ENCODE data around the gene GPR75. TPM values are rescaled to one million over a fixed set of nuclear protein-coding genes. Genes with fewer than 3 reads are reported as not detected.

GPR75 gene
- total RNA-seq = 1 to 10 TPM; 2.9 to 3.3 TPM

- DNase-seq (no peak), ATAC-seq (ENCODE audit: low read depth) (no peak)
- Mint-ChIP-seq H3K27ac (no peak within 1 kb of the TSS), H3K36me3 (peaks cover 6% of the 10 kb centered on the region), H3K4me1 (no peaks in the 10 kb centered on the region), H3K4me3 (no peak within 1 kb of the TSS), H3K27me3 (no peaks in the 10 kb centered on the region), H3K9me3 (no peaks in the 10 kb centered on the region)
- POLR2A ChIA-PET = no interaction called here
Measured at GRCh38 chr2:53859206-53860181, at the start of gene GPR75. TSS of gene GPR75 (minus strand) at chr2:53859967. CDS start at chr2:53854756, 5,211 bp downstream.

- no peak overlapping the region for H3K27ac Mint-ChIP-seq
- POLR2A ChIA-PET = no interaction called here
- no peaks in the 10 kb centered on the region for H3K4me1 Mint-ChIP-seq
- ATAC-seq (ENCODE audit: low read depth) = no peak
- H3K36me3 Mint-ChIP-seq = peaks cover 30% of the 10 kb centered on the region
- no peaks in the 10 kb centered on the region for H3K27me3 Mint-ChIP-seq
- no peak overlapping the region for H3K4me3 Mint-ChIP-seq
- DNase-seq = no peak
- no peaks in the 10 kb centered on the region for H3K9me3 Mint-ChIP-seq
Measured at GRCh38 chr2:53907582-53907981, 47.8 kb upstream of the GPR75 start.

- Mint-ChIP-seq H3K9me3 (no peaks in the 10 kb centered on the region), H3K36me3 (peaks cover 32% of the 10 kb centered on the region), H3K4me3 (no peak overlapping the region), H3K27me3 (no peaks in the 10 kb centered on the region), H3K27ac (no peak overlapping the region), H3K4me1 (no peaks in the 10 kb centered on the region)
- no peak for ATAC-seq (ENCODE audit: low read depth)
- no peak for DNase-seq
- POLR2A ChIA-PET = no interaction called here
Measured at GRCh38 chr2:53905396-53905795, 45.6 kb upstream of the GPR75 start.

- ATAC-seq (ENCODE audit: low read depth) (no peak), DNase-seq (no peak)
- Mint-ChIP-seq H3K9me3 (no peaks in the 10 kb centered on the region), H3K4me1 (no peaks in the 10 kb centered on the region), H3K27me3 (no peaks in the 10 kb centered on the region), H3K4me3 (no peak overlapping the region), H3K27ac (no peak overlapping the region), H3K36me3 (peaks cover 31% of the 10 kb centered on the region)
- POLR2A ChIA-PET = no interaction called here
Measured at GRCh38 chr2:53903011-53903410, 43.2 kb upstream of the GPR75 start.

GRCh38 chr2:53901192-53901591 lies 41.4 kb upstream of the GPR75 start:
- H3K36me3 Mint-ChIP-seq = peaks cover 33% of the 10 kb centered on the region
- POLR2A ChIA-PET = no interaction called here
- H3K4me3 Mint-ChIP-seq = no peak overlapping the region
- H3K4me1 Mint-ChIP-seq = no peaks in the 10 kb centered on the region
- no peak for ATAC-seq (ENCODE audit: low read depth)
- no peaks in the 10 kb centered on the region for H3K27me3 Mint-ChIP-seq
- no peaks in the 10 kb centered on the region for H3K9me3 Mint-ChIP-seq
- no peak overlapping the region for H3K27ac Mint-ChIP-seq
- DNase-seq = no peak

GRCh38 chr2:53896864-53897263 lies 37.1 kb upstream of the GPR75 start:
- Mint-ChIP-seq H3K4me1 (no peaks in the 10 kb centered on the region), H3K27me3 (no peaks in the 10 kb centered on the region), H3K27ac (no peak overlapping the region), H3K4me3 (no peak overlapping the region), H3K9me3 (no peaks in the 10 kb centered on the region), H3K36me3 (peaks cover 42% of the 10 kb centered on the region)
- no peak for ATAC-seq (ENCODE audit: low read depth)
- DNase-seq = no peak
- POLR2A ChIA-PET = no interaction called here

- ATAC-seq (ENCODE audit: low read depth) (no peak), DNase-seq (no peak)
- no peak overlapping the region for H3K4me3 Mint-ChIP-seq
- H3K36me3 Mint-ChIP-seq = peaks cover 56% of the 10 kb centered on the region
- no peaks in the 10 kb centered on the region for H3K9me3 Mint-ChIP-seq
- no peak overlapping the region for H3K27ac Mint-ChIP-seq
- peaks cover 3% of the 10 kb centered on the region for H3K4me1 Mint-ChIP-seq
- H3K27me3 Mint-ChIP-seq = no peaks in the 10 kb centered on the region
- POLR2A ChIA-PET = no interaction called here
Measured at GRCh38 chr2:53886406-53887280, 26.9 kb upstream of the GPR75 start.

- ATAC-seq (ENCODE audit: low read depth) (no peak), DNase-seq (no peak)
- Mint-ChIP-seq H3K27ac (no peak overlapping the region), H3K9me3 (no peaks in the 10 kb centered on the region), H3K4me3 (no peak overlapping the region), H3K4me1 (peaks cover 3% of the 10 kb centered on the region), H3K36me3 (peaks cover 58% of the 10 kb centered on the region), H3K27me3 (no peaks in the 10 kb centered on the region)
- POLR2A ChIA-PET = no interaction called here
Measured at GRCh38 chr2:53884883-53885282, 25.1 kb upstream of the GPR75 start.

GRCh38 chr2:53881986-53882385 lies 22.2 kb upstream of the GPR75 start:
- Mint-ChIP-seq H3K27ac (no peak overlapping the region), H3K27me3 (no peaks in the 10 kb centered on the region), H3K36me3 (peaks cover 39% of the 10 kb centered on the region), H3K9me3 (no peaks in the 10 kb centered on the region), H3K4me1 (peaks cover 3% of the 10 kb centered on the region), H3K4me3 (no peak overlapping the region)
- DNase-seq (no peak), ATAC-seq (ENCODE audit: low read depth) (no peak)
- POLR2A ChIA-PET = no interaction called here

GRCh38 chr2:53881360-53881759 lies 21.6 kb upstream of the GPR75 start:
- DNase-seq (no peak), ATAC-seq (ENCODE audit: low read depth) (no peak)
- POLR2A ChIA-PET = no interaction called here
- Mint-ChIP-seq H3K27ac (no peak overlapping the region), H3K4me3 (no peak overlapping the region), H3K36me3 (peaks cover 33% of the 10 kb centered on the region), H3K27me3 (no peaks in the 10 kb centered on the region), H3K9me3 (no peaks in the 10 kb centered on the region), H3K4me1 (no peaks in the 10 kb centered on the region)

GRCh38 chr2:53880756-53881155 lies 21.0 kb upstream of the GPR75 start:
- DNase-seq (no peak), ATAC-seq (ENCODE audit: low read depth) (no peak)
- no peak overlapping the region for H3K27ac Mint-ChIP-seq
- no peaks in the 10 kb centered on the region for H3K4me1 Mint-ChIP-seq
- no peaks in the 10 kb centered on the region for H3K9me3 Mint-ChIP-seq
- no peaks in the 10 kb centered on the region for H3K27me3 Mint-ChIP-seq
- H3K36me3 Mint-ChIP-seq = peaks cover 27% of the 10 kb centered on the region
- POLR2A ChIA-PET = no interaction called here
- no peak overlapping the region for H3K4me3 Mint-ChIP-seq

GRCh38 chr2:53877556-53877955 lies 17.8 kb upstream of the GPR75 start:
- no peaks in the 10 kb centered on the region for H3K4me1 Mint-ChIP-seq
- no peak overlapping the region for H3K27ac Mint-ChIP-seq
- DNase-seq = no peak
- POLR2A ChIA-PET = interaction anchor here (0.7 kb wide), 1 partner anchor 93 kb away, joined by 3 read pairs; the partner anchor contains the start of gene PSME4
- H3K4me3 Mint-ChIP-seq = no peak overlapping the region
- ATAC-seq (ENCODE audit: low read depth) = no peak
- H3K9me3 Mint-ChIP-seq = no peaks in the 10 kb centered on the region
- no peaks in the 10 kb centered on the region for H3K27me3 Mint-ChIP-seq
- H3K36me3 Mint-ChIP-seq = peaks cover 17% of the 10 kb centered on the region

GRCh38 chr2:53877112-53877511 lies 17.3 kb upstream of the GPR75 start:
- DNase-seq (no peak), ATAC-seq (ENCODE audit: low read depth) (no peak)
- H3K27me3 Mint-ChIP-seq = no peaks in the 10 kb centered on the region
- POLR2A ChIA-PET = interaction anchor here (0.7 kb wide), 1 partner anchor 94 kb away, joined by 3 read pairs; the partner anchor contains the start of gene PSME4
- no peak overlapping the region for H3K4me3 Mint-ChIP-seq
- no peak overlapping the region for H3K27ac Mint-ChIP-seq
- no peaks in the 10 kb centered on the region for H3K4me1 Mint-ChIP-seq
- H3K9me3 Mint-ChIP-seq = no peaks in the 10 kb centered on the region
- peaks cover 14% of the 10 kb centered on the region for H3K36me3 Mint-ChIP-seq

All from activated naive CD8-positive, alpha-beta T cell treated with anti-CD3 and anti-CD28 coated beads, Interleukin-2, amount 10 ng/mL, durations not matched to agents 7 days and 5 days (primary cell).